Gastroesophageal sphincter (tissue), 3 donors: ENCODE measurements around the gene NAP1L4.

Source experiments
- POLR2A ChIP-seq, 2 donors: fragments of 450-650 bp; IDR thresholded peaks; one replicate each; pipeline ENCODE4 v1.6.1; 2017; ENCODE audit warnings: antibody characterized with exemption in 2 of 2, mild to moderate bottlenecking in 2 of 2, moderate library complexity in 1 of 2
- POLR2AphosphoS5 ChIP-seq: sonication (generic); formaldehyde crosslinking; IDR thresholded peaks from one replicate; pipeline ENCODE4 v1.6.1; 2017; ENCODE audit warnings: antibody characterized with exemption
- TF ChIP-seq, protein P1 (sequence below), 4 experiments: fragments of 200-600 bp in 2 of 4; fragments of 450-650 bp in 2 of 4; sonication (generic) in 1 of 4; IDR thresholded peaks; one replicate each; pipeline ENCODE4 v1.5.1; 2017 to 2019; ENCODE audit warnings: antibody characterized with exemption in 4 of 4, mild to moderate bottlenecking in 2 of 4, moderate library complexity in 2 of 4

DNA sequence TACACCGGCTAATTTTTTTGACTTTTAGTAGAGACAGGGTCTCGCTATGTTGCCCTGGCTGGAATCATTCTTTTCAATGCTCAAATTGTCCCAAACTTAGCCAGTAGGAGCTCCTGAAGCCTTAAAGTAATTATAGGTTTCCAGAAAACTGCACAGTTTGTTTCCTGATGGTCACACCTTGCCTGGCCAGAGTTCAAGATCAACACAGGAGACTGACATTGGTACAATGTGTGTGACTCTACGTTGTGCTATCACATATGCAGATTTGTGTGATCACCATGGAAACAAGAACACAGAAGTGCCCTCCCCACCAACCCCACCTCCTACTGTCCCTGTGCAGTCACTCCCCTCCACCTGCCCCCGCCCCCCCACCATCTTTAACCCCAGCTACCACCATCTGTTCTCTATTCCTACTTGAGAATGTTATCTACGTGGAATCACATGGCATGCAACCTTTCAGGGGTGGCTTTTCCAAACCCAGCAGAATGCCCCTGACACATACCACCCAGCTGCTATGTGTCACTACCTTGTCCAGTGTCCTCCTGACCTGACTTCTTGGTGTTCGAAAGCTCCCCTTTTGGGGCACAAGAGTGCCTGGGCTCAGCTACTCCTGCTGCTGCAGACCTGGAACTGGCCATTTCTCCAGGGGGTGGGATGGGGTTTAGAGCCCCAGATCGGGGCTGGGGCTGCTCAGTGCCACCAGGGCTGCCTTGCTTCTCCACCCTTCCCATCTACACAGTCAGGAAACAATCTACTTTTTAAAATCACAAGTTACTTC lies 6.1 kb upstream of the NAP1L4 start:
- TF ChIP-seq, protein P1, sequence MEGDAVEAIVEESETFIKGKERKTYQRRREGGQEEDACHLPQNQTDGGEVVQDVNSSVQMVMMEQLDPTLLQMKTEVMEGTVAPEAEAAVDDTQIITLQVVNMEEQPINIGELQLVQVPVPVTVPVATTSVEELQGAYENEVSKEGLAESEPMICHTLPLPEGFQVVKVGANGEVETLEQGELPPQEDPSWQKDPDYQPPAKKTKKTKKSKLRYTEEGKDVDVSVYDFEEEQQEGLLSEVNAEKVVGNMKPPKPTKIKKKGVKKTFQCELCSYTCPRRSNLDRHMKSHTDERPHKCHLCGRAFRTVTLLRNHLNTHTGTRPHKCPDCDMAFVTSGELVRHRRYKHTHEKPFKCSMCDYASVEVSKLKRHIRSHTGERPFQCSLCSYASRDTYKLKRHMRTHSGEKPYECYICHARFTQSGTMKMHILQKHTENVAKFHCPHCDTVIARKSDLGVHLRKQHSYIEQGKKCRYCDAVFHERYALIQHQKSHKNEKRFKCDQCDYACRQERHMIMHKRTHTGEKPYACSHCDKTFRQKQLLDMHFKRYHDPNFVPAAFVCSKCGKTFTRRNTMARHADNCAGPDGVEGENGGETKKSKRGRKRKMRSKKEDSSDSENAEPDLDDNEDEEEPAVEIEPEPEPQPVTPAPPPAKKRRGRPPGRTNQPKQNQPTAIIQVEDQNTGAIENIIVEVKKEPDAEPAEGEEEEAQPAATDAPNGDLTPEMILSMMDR (IDR thresholded peaks at IDR 0.05), result no peak
- no peak for TF ChIP-seq POLR2A (IDR thresholded peaks at IDR 0.05)
- no peak for TF ChIP-seq POLR2AphosphoS5
